ENCODE measurements around the gene RABIF.
"Not testable (repeated sequence)": the region's sequence is repeated elsewhere in the genome, so short reads cannot be mapped to it uniquely, and the experiment has no call there.

Gene RABIF

GRCh38 chr1:202888531-202889360, at the start of gene RABIF:
Gene RABIF, minus strand, starts transcription at chr1:202889149. Its CDS starts 51 bp downstream, at chr1:202889098.
- in situ Hi-C loops (cut with MboI; ENCODE audit: low sequenced_read_pairs), result no loop called here

GRCh38 chr1:202938287-202938925, 49.5 kb upstream of the RABIF start:
- in situ Hi-C loops (cut with MboI; ENCODE audit: low sequenced_read_pairs), result no loop called here

- in situ Hi-C loops (cut with MboI; ENCODE audit: low sequenced_read_pairs), result not testable (repeated sequence)
Observed at GRCh38 chr1:202936409-202936808, 47.5 kb upstream of the RABIF start.

- in situ Hi-C loops (cut with MboI; ENCODE audit: low sequenced_read_pairs), result no loop called here
Observed at GRCh38 chr1:202935844-202936243, 46.9 kb upstream of the RABIF start.

- in situ Hi-C loops (cut with MboI; ENCODE audit: low sequenced_read_pairs), result no loop called here
Observed at GRCh38 chr1:202934755-202935154, 45.8 kb upstream of the RABIF start.

GRCh38 chr1:202932476-202932875, 43.5 kb upstream of the RABIF start:
- in situ Hi-C loops (cut with MboI; ENCODE audit: low sequenced_read_pairs), result no loop called here

GRCh38 chr1:202926581-202927491, 37.9 kb upstream of the RABIF start, which contains the start of gene KLHL12:
Gene KLHL12, minus strand, starts transcription at chr1:202927234. Its CDS starts 2,072 bp downstream, at chr1:202925162.
- in situ Hi-C loops (cut with MboI; ENCODE audit: low sequenced_read_pairs), result loop anchor here (10.0 kb wide), 1 partner anchor 68 kb away; no protein-coding TSS in a partner anchor

- in situ Hi-C loops (cut with MboI; ENCODE audit: low sequenced_read_pairs), result loop anchor here (10.0 kb wide), 1 partner anchor 71 kb away; no protein-coding TSS in a partner anchor
Observed at GRCh38 chr1:202923533-202923932, 34.6 kb upstream of the RABIF start.

- in situ Hi-C loops (cut with MboI; ENCODE audit: low sequenced_read_pairs), result loop anchor here (10.0 kb wide), 1 partner anchor 75 kb away; no protein-coding TSS in a partner anchor
Observed at GRCh38 chr1:202919615-202920014, 30.7 kb upstream of the RABIF start.

GRCh38 chr1:202915146-202915545, 26.2 kb upstream of the RABIF start:
- in situ Hi-C loops (cut with MboI; ENCODE audit: low sequenced_read_pairs), result no loop called here

- in situ Hi-C loops (cut with MboI; ENCODE audit: low sequenced_read_pairs), result not testable (repeated sequence)
Observed at GRCh38 chr1:202912476-202912875, 23.5 kb upstream of the RABIF start.

- in situ Hi-C loops (cut with MboI; ENCODE audit: low sequenced_read_pairs), result no loop called here
Observed at GRCh38 chr1:202909494-202909893, 20.5 kb upstream of the RABIF start.

GRCh38 chr1:202908998-202909397, 20.0 kb upstream of the RABIF start:
- in situ Hi-C loops (cut with MboI; ENCODE audit: low sequenced_read_pairs), result no loop called here

GRCh38 chr1:202905331-202905730, 16.4 kb upstream of the RABIF start:
- in situ Hi-C loops (cut with MboI; ENCODE audit: low sequenced_read_pairs), result no loop called here

GRCh38 chr1:202903808-202904207, 14.9 kb upstream of the RABIF start:
- in situ Hi-C loops (cut with MboI; ENCODE audit: low sequenced_read_pairs), result not testable (repeated sequence)

GRCh38 chr1:202901555-202901954, 12.6 kb upstream of the RABIF start:
- in situ Hi-C loops (cut with MboI; ENCODE audit: low sequenced_read_pairs), result no loop called here

GRCh38 chr1:202892501-202892900, 3.6 kb upstream of the RABIF start:
- in situ Hi-C loops (cut with MboI; ENCODE audit: low sequenced_read_pairs), result no loop called here

GRCh38 chr1:202890392-202890791, 1.4 kb upstream of the RABIF start:
- in situ Hi-C loops (cut with MboI; ENCODE audit: low sequenced_read_pairs), result no loop called here

- in situ Hi-C loops (cut with MboI; ENCODE audit: low sequenced_read_pairs), result no loop called here
Observed at GRCh38 chr1:202888221-202888530, 773 bp downstream of the RABIF start.

- in situ Hi-C loops (cut with MboI; ENCODE audit: low sequenced_read_pairs), result no loop called here
Observed at GRCh38 chr1:202880961-202881460, 7.9 kb downstream of the RABIF start.

- in situ Hi-C loops (cut with MboI; ENCODE audit: low sequenced_read_pairs), result no loop called here
Observed at GRCh38 chr1:202880062-202880461, 8.9 kb downstream of the RABIF start.

Data from HL-60/S4 treated with phorbol 12-myristate 13-acetate at 8.2 ng/mL for 4 days and 3 days (cell line).